ENCODE results near the gene TPTE. TPM values are rescaled to one million over a fixed set of nuclear protein-coding genes. Genes with fewer than 3 reads are reported as not detected.
"Not testable (repeated sequence)": the region's sequence is repeated elsewhere in the genome, so short reads cannot be mapped to it uniquely, and the experiment has no call there.

The TPTE gene
- total and polyA plus RNA-seq, 9 donors = not detected

GRCh38 chr21:10614285-10614684 is 92.9 kb downstream of the TPTE start:
- not testable (repeated sequence) for H3K27me3 ChIP-seq (ENCODE audit: control insufficient read depth, insufficient read depth, low read length); H3K4me1 ChIP-seq (ENCODE audit: control insufficient read depth, insufficient read depth, low read length); H3K36me3 ChIP-seq (ENCODE audit: control insufficient read depth, insufficient read depth, low read length); DNase-seq; H3K27ac ChIP-seq (ENCODE audit: low read length); H3K4me3 ChIP-seq (ENCODE audit: low read length)
- peaks cover 24% of the 10 kb centered on the region for H3K9me3 ChIP-seq (replicated peaks; ENCODE audit: control insufficient read depth, low read depth, low read length)
- WGBS (ENCODE audit: insufficient coverage) = 79% methylated on average over 3 of the region's 6 CpGs

- H3K4me1 ChIP-seq (ENCODE audit: control insufficient read depth, insufficient read depth, low read length); H3K27me3 ChIP-seq (ENCODE audit: control insufficient read depth, insufficient read depth, low read length); H3K4me3 ChIP-seq (ENCODE audit: low read length); DNase-seq; H3K27ac ChIP-seq (ENCODE audit: low read length); H3K36me3 ChIP-seq (ENCODE audit: control insufficient read depth, insufficient read depth, low read length): not testable (repeated sequence)
- H3K9me3 ChIP-seq (replicated peaks; ENCODE audit: control insufficient read depth, low read depth, low read length) = peaks cover 24% of the 10 kb centered on the region
- WGBS (ENCODE audit: insufficient coverage) = 65% methylated on average over 3 of the region's 3 CpGs
Observed at GRCh38 chr21:10616061-10616460, 94.7 kb downstream of the TPTE start.

GRCh38 chr21:10616535-10616934 is 95.2 kb downstream of the TPTE start:
- Histone ChIP-seq H3K4me1 (ENCODE audit: control insufficient read depth, insufficient read depth, low read length) (no peaks in the 10 kb centered on the region), H3K4me3 (ENCODE audit: low read length) (no peak overlapping the region), H3K9me3 (replicated peaks; ENCODE audit: control insufficient read depth, low read depth, low read length) (peaks cover 24% of the 10 kb centered on the region), H3K27ac (ENCODE audit: low read length) (no peak overlapping the region), H3K27me3 (ENCODE audit: control insufficient read depth, insufficient read depth, low read length) (no peaks in the 10 kb centered on the region), H3K36me3 (ENCODE audit: control insufficient read depth, insufficient read depth, low read length) (no peaks in the 10 kb centered on the region)
- WGBS (ENCODE audit: insufficient coverage) = 54% methylated on average over 10 of the region's 30 CpGs
- DNase-seq = no peak

- H3K9me3 ChIP-seq (replicated peaks; ENCODE audit: control insufficient read depth, low read depth, low read length) = peaks cover 27% of the 10 kb centered on the region
- H3K4me3 ChIP-seq (ENCODE audit: low read length) = not testable (repeated sequence)
- 60% methylated on average over 3 of the region's 3 CpGs for WGBS (ENCODE audit: insufficient coverage)
Observed at GRCh38 chr21:10617133-10617752, 95.9 kb downstream of the TPTE start.

GRCh38 chr21:10627316-10627863 is 106.0 kb downstream of the TPTE start:
- no peaks in the 10 kb centered on the region for H3K4me1 ChIP-seq (ENCODE audit: control insufficient read depth, insufficient read depth, low read length)

More at GRCh38 chr21:10617133-10617752, 95.9 kb downstream of the TPTE start:
- not testable (repeated sequence) for DNase-seq; H3K36me3 ChIP-seq (ENCODE audit: control insufficient read depth, insufficient read depth, low read length); H3K4me1 ChIP-seq (ENCODE audit: control insufficient read depth, insufficient read depth, low read length); H3K27ac ChIP-seq (ENCODE audit: low read length); H3K27me3 ChIP-seq (ENCODE audit: control insufficient read depth, insufficient read depth, low read length)

GRCh38 chr21:10629239-10629638 is 107.9 kb downstream of the TPTE start:
- peaks cover 14% of the 10 kb centered on the region for H3K9me3 ChIP-seq (replicated peaks; ENCODE audit: control insufficient read depth, low read depth, low read length)
- WGBS (ENCODE audit: insufficient coverage) = no CpG with 5 or more reads among the region's 3 CpGs
- not testable (repeated sequence) for H3K27me3 ChIP-seq (ENCODE audit: control insufficient read depth, insufficient read depth, low read length); DNase-seq; H3K4me1 ChIP-seq (ENCODE audit: control insufficient read depth, insufficient read depth, low read length); H3K27ac ChIP-seq (ENCODE audit: low read length); H3K4me3 ChIP-seq (ENCODE audit: low read length); H3K36me3 ChIP-seq (ENCODE audit: control insufficient read depth, insufficient read depth, low read length)

More at GRCh38 chr21:10627316-10627863, 106.0 kb downstream of the TPTE start:
- WGBS (ENCODE audit: insufficient coverage) = 59% methylated on average over 47 of the region's 47 CpGs
- Histone ChIP-seq H3K4me3 (ENCODE audit: low read length) (no peak overlapping the region), H3K27ac (ENCODE audit: low read length) (no peak overlapping the region), H3K9me3 (replicated peaks; ENCODE audit: control insufficient read depth, low read depth, low read length) (peaks cover 14% of the 10 kb centered on the region), H3K36me3 (ENCODE audit: control insufficient read depth, insufficient read depth, low read length) (no peaks in the 10 kb centered on the region), H3K27me3 (ENCODE audit: control insufficient read depth, insufficient read depth, low read length) (no peaks in the 10 kb centered on the region)
- no peak for DNase-seq

GRCh38 chr21:10630829-10631228 is 109.4 kb downstream of the TPTE start:
- H3K4me1 ChIP-seq (ENCODE audit: control insufficient read depth, insufficient read depth, low read length); H3K27me3 ChIP-seq (ENCODE audit: control insufficient read depth, insufficient read depth, low read length); H3K36me3 ChIP-seq (ENCODE audit: control insufficient read depth, insufficient read depth, low read length); DNase-seq; H3K4me3 ChIP-seq (ENCODE audit: low read length); H3K27ac ChIP-seq (ENCODE audit: low read length): not testable (repeated sequence)
- WGBS (ENCODE audit: insufficient coverage) = 68% methylated on average over 6 of the region's 6 CpGs
- peaks cover 14% of the 10 kb centered on the region for H3K9me3 ChIP-seq (replicated peaks; ENCODE audit: control insufficient read depth, low read depth, low read length)

- not testable (repeated sequence) for H3K4me3 ChIP-seq (ENCODE audit: low read length); H3K27me3 ChIP-seq (ENCODE audit: control insufficient read depth, insufficient read depth, low read length); DNase-seq; H3K36me3 ChIP-seq (ENCODE audit: control insufficient read depth, insufficient read depth, low read length); H3K27ac ChIP-seq (ENCODE audit: low read length); H3K4me1 ChIP-seq (ENCODE audit: control insufficient read depth, insufficient read depth, low read length)
- H3K9me3 ChIP-seq (replicated peaks; ENCODE audit: control insufficient read depth, low read depth, low read length) = peaks cover 14% of the 10 kb centered on the region
- 58% methylated on average over 5 of the region's 5 CpGs for WGBS (ENCODE audit: insufficient coverage)
Observed at GRCh38 chr21:10631316-10631715, 109.9 kb downstream of the TPTE start.

- 65% methylated on average over 8 of the region's 9 CpGs for WGBS (ENCODE audit: insufficient coverage)
- not testable (repeated sequence) for H3K27me3 ChIP-seq (ENCODE audit: control insufficient read depth, insufficient read depth, low read length)
Observed at GRCh38 chr21:10638144-10638543, 116.8 kb downstream of the TPTE start.

GRCh38 chr21:10639123-10639522 is 117.7 kb downstream of the TPTE start:
- peaks cover 40% of the 10 kb centered on the region for H3K9me3 ChIP-seq (replicated peaks; ENCODE audit: control insufficient read depth, low read depth, low read length)
- no peaks in the 10 kb centered on the region for H3K4me1 ChIP-seq (ENCODE audit: control insufficient read depth, insufficient read depth, low read length)
- no peak overlapping the region for H3K4me3 ChIP-seq (ENCODE audit: low read length)
- no peak for DNase-seq
- H3K27ac ChIP-seq (ENCODE audit: low read length) = no peak overlapping the region
- 69% methylated on average over 4 of the region's 4 CpGs for WGBS (ENCODE audit: insufficient coverage)
- no peaks in the 10 kb centered on the region for H3K27me3 ChIP-seq (ENCODE audit: control insufficient read depth, insufficient read depth, low read length)
- no peaks in the 10 kb centered on the region for H3K36me3 ChIP-seq (ENCODE audit: control insufficient read depth, insufficient read depth, low read length)

More at GRCh38 chr21:10638144-10638543, 116.8 kb downstream of the TPTE start:
- not testable (repeated sequence) for H3K4me3 ChIP-seq (ENCODE audit: low read length); DNase-seq; H3K4me1 ChIP-seq (ENCODE audit: control insufficient read depth, insufficient read depth, low read length); H3K27ac ChIP-seq (ENCODE audit: low read length); H3K36me3 ChIP-seq (ENCODE audit: control insufficient read depth, insufficient read depth, low read length)
- peaks cover 37% of the 10 kb centered on the region for H3K9me3 ChIP-seq (replicated peaks; ENCODE audit: control insufficient read depth, low read depth, low read length)

- not testable (repeated sequence) for H3K4me3 ChIP-seq (ENCODE audit: low read length); H3K36me3 ChIP-seq (ENCODE audit: control insufficient read depth, insufficient read depth, low read length); H3K27me3 ChIP-seq (ENCODE audit: control insufficient read depth, insufficient read depth, low read length); DNase-seq; H3K4me1 ChIP-seq (ENCODE audit: control insufficient read depth, insufficient read depth, low read length); H3K27ac ChIP-seq (ENCODE audit: low read length)
- H3K9me3 ChIP-seq (replicated peaks; ENCODE audit: control insufficient read depth, low read depth, low read length) = peaks cover 40% of the 10 kb centered on the region
Observed at GRCh38 chr21:10639746-10640145, 118.4 kb downstream of the TPTE start.
